Measurements from ENCODE around the gene ST6GALNAC4.

The ST6GALNAC4 gene

DNA sequence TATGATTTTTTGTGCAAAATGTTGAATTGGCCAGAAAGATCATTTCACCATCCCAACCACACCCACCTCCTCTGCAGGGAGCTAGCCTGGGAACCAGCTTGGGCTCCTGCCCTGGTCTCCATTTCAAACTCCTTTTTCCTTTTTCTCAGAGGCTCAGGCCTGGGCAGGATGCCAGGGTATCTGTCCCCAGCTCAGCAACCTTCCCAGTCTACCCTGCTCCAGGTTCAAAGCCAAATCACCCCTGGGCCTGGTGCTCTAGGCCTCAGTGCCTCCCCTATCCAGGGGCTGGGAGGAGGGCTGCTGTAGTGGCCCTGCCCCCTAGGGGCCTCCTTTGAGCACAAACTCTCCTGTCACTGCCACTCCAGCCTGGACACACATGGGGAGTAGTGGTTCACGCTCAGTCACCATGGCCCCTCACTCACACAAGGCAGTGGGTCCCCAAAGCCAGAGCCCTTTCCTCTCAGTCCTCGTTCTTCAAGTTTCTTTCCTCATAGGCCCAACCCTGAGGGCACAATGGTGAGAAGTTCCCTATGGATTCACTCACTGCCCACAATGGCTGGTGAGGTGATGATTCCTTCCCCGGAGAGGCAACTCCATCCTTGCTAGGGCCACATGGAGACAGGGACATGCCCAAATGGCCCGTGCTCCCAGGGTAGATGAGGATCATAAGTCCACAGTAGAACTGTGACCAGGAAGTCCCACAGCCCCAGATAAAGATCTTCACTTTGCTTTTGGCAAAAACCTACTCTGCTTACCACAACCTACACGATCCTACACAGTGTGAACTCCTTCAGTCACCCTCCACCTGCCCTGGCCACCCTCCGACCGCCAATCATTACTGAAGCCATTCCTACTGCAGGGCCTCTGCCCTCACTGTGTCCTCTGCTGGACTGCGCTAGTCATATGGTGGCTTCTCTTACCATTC lies 1.6 kb upstream of the ST6GALNAC4 start:
- H3K27me3 ChIP-seq (ENCODE audit: control insufficient read depth, low read length): peaks cover 15% of the 10 kb centered on the region
- peak overlapping the region; percentile 69 for H3K27ac ChIP-seq (ENCODE audit: low read depth, low read length)
- H3K4me3 ChIP-seq (ENCODE audit: low read length): peak overlapping the region; percentile 97
- peaks cover 25% of the 10 kb centered on the region for H3K36me3 ChIP-seq (ENCODE audit: control insufficient read depth, low read length)
- peaks cover 14% of the 10 kb centered on the region for H3F3A ChIP-seq (ENCODE audit: control insufficient read depth, insufficient read depth)
- peaks cover 59% of the 10 kb centered on the region for H3K4me1 ChIP-seq (ENCODE audit: control insufficient read depth, low read length)
- no peaks in the 10 kb centered on the region for H3K9me3 ChIP-seq (ENCODE audit: control insufficient read depth, insufficient read depth, low read length)
- no peak for TF ChIP-seq EZH2phosphoT487 (IDR thresholded peaks at IDR 0.05; ENCODE audit: borderline replicate concordance, low read length)
- TF ChIP-seq, protein P1, sequence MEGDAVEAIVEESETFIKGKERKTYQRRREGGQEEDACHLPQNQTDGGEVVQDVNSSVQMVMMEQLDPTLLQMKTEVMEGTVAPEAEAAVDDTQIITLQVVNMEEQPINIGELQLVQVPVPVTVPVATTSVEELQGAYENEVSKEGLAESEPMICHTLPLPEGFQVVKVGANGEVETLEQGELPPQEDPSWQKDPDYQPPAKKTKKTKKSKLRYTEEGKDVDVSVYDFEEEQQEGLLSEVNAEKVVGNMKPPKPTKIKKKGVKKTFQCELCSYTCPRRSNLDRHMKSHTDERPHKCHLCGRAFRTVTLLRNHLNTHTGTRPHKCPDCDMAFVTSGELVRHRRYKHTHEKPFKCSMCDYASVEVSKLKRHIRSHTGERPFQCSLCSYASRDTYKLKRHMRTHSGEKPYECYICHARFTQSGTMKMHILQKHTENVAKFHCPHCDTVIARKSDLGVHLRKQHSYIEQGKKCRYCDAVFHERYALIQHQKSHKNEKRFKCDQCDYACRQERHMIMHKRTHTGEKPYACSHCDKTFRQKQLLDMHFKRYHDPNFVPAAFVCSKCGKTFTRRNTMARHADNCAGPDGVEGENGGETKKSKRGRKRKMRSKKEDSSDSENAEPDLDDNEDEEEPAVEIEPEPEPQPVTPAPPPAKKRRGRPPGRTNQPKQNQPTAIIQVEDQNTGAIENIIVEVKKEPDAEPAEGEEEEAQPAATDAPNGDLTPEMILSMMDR (IDR thresholded peaks at IDR 0.05; ENCODE audit: low read depth, low read length, poor library complexity, severe bottlenecking): peak; percentile 64
- H3K79me2 ChIP-seq (ENCODE audit: control insufficient read depth, low read length): peaks cover 22% of the 10 kb centered on the region
- no peaks in the 10 kb centered on the region for H4K20me1 ChIP-seq (ENCODE audit: control insufficient read depth, insufficient read depth, low read depth, low read length)
- peak overlapping the region; percentile 90 for H3K4me2 ChIP-seq (ENCODE audit: low read length)
- no peaks in the 10 kb centered on the region for H3K9me2 ChIP-seq (replicated peaks; ENCODE audit: control insufficient read depth, low read length)

DNA sequence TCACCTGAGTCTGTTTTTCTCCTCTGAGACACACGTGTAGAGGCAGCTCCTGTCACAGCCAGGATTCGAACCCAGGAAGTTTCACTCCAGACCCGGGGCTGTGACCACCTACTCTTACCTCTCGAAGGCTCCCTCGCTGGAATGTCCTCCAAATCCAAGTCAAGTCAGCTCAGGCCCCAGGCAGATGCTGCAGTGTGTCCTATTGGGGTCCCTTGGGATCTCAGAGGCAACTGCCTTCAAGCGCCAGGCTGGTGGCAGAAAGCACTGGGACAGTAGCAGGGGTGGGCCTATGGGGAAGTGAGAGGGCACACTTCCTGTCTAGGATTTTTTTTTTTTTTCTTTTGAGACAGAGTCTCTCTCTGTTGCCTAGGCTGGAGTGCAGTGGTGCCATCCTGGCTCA lies 762 bp upstream of the ST6GALNAC4 start:
- peak overlapping the region; percentile 97 for H3K4me3 ChIP-seq (ENCODE audit: low read length)
- no peaks in the 10 kb centered on the region for H4K20me1 ChIP-seq (ENCODE audit: control insufficient read depth, insufficient read depth, low read depth, low read length)
- H3K27ac ChIP-seq (ENCODE audit: low read depth, low read length): peak overlapping the region; percentile 69
- TF ChIP-seq, protein P1 (IDR thresholded peaks at IDR 0.05; ENCODE audit: low read depth, low read length, poor library complexity, severe bottlenecking): no peak
- no peak for TF ChIP-seq EZH2phosphoT487 (IDR thresholded peaks at IDR 0.05; ENCODE audit: borderline replicate concordance, low read length)
- H3F3A ChIP-seq (ENCODE audit: control insufficient read depth, insufficient read depth): peaks cover 12% of the 10 kb centered on the region
- H3K79me2 ChIP-seq (ENCODE audit: control insufficient read depth, low read length): peaks cover 22% of the 10 kb centered on the region
- peaks cover 7% of the 10 kb centered on the region for H3K27me3 ChIP-seq (ENCODE audit: control insufficient read depth, low read length)
- H3K36me3 ChIP-seq (ENCODE audit: control insufficient read depth, low read length): peaks cover 30% of the 10 kb centered on the region
- H3K4me1 ChIP-seq (ENCODE audit: control insufficient read depth, low read length): peaks cover 63% of the 10 kb centered on the region
- no peaks in the 10 kb centered on the region for H3K9me3 ChIP-seq (ENCODE audit: control insufficient read depth, insufficient read depth, low read length)
- no peaks in the 10 kb centered on the region for H3K9me2 ChIP-seq (replicated peaks; ENCODE audit: control insufficient read depth, low read length)
- H3K4me2 ChIP-seq (ENCODE audit: low read length): peak overlapping the region; percentile 90

DNA sequence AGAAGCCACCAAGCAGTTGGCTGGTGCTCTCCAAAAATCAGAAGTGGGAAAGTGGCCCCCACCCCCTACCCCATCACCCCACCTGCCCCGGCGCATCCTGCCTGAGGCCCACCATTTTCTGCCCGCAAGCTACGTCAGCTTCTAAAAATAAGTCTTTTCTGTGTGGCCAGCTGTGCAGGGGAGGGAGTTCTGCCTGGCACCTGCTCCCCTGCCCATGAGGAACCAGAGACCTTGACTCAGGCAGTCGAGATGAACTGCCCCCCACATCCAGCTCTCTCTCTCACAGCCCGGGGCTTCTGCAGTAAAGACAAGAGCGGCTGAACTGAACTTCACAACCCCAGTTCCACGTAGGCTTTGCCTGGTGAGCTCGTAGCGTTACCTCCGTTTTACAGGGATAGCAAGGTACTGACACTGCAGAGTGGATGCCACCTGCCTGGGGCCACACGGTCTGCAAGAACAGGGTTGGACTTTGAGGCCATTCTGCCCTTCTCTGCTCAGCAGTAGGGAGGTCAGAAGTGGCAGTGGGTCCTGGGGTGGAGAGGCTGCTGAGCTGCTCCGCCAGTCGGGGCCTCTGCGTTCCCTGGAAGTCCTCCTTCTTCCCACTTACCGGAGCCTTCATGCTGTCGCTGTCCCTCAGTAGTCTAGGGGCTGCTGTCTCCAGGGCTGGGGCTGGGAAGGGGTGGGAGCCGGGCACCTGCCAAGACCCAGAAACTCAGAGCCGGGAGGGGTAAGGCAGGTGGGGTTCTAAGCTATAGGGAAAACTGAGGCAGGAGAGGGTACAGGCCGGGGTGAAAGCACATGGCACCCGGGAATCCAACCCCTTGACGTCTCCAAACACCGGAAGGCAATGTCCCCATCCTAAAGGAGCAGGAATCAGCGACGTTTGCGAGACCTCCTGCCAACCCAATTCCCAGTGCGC lies 781 bp downstream of the ST6GALNAC4 start:
- Histone ChIP-seq H3K9me3 (ENCODE audit: control insufficient read depth, insufficient read depth, low read length) (no peaks in the 10 kb centered on the region), H3K27ac (ENCODE audit: low read depth, low read length) (peak overlapping the region; percentile 91), H3K4me1 (ENCODE audit: control insufficient read depth, low read length) (peaks cover 64% of the 10 kb centered on the region), H3K4me3 (ENCODE audit: low read length) (peak overlapping the region; percentile 97), H3K79me2 (ENCODE audit: control insufficient read depth, low read length) (peaks cover 22% of the 10 kb centered on the region), H3K27me3 (ENCODE audit: control insufficient read depth, low read length) (no peaks in the 10 kb centered on the region), H3K9me2 (replicated peaks; ENCODE audit: control insufficient read depth, low read length) (no peaks in the 10 kb centered on the region), H3K4me2 (ENCODE audit: low read length) (peak overlapping the region; percentile 99), H3F3A (ENCODE audit: control insufficient read depth, insufficient read depth) (peaks cover 12% of the 10 kb centered on the region), H4K20me1 (ENCODE audit: control insufficient read depth, insufficient read depth, low read depth, low read length) (no peaks in the 10 kb centered on the region), H3K36me3 (ENCODE audit: control insufficient read depth, low read length) (peaks cover 43% of the 10 kb centered on the region)
- TF ChIP-seq, protein P1 (IDR thresholded peaks at IDR 0.05; ENCODE audit: low read depth, low read length, poor library complexity, severe bottlenecking): no peak
- no peak for TF ChIP-seq EZH2phosphoT487 (IDR thresholded peaks at IDR 0.05; ENCODE audit: borderline replicate concordance, low read length)

Data from DOHH2 (cell line).